Stimulated activated naive CD4-positive, alpha-beta T cell treated with Interleukin-2 at 50 U/mL for 16 hours (primary cell): ENCODE measurements around the gene CHD9.
"Not testable (repeated sequence)": the region's sequence is repeated elsewhere in the genome, so short reads cannot be mapped to it uniquely, and the experiment has no call there.

Experiments
- DNase-seq: peaks from one replicate; lab custom pipeline; 2025; lab: John Stamatoyannopoulos, UW

Gene CHD9

DNA sequence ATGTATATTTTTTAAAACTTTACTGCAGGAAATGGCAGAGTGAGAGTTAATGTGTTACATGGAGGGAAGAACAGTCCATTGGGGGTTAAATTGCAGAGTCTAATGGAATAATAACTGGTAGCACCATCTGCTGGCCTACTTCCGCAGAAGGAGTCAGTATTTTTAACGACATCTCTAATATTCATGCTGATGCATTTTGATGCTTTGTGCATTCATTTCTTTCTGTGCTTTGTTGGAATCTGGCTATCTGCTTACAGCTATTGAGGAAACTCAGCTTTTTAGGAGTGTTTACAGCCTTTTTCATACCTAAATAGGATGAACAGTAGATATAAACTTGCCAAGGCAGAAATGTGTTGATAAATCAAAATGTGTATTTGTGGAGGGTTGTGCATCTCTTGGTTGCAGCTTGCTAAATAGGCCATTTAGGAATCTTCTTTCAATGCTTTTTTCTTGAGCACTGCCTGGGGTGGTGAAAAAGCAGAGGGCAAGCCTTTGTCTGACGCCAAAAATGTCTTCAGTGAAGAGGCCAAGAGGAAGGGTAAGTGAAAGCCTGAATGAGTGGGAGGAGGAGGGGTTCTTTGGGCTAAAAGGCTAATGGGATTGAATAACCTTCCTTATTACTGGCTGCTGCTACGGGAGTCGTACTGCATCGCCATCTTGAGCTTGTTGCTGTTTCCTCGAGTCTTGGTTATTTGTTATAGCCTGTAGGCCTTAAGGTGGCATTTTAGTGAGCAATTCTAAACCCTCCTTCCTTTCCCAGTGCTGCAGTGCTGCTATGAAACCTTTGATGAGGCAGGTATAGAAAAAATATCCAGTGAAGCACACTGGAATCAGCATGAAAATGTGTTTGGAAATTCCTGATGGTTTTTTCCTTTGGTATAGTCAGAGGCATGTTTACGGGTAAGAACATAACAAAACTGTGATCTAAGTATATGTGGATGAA lies 153.3 kb downstream of the CHD9 start:
- no peak for DNase-seq

DNA sequence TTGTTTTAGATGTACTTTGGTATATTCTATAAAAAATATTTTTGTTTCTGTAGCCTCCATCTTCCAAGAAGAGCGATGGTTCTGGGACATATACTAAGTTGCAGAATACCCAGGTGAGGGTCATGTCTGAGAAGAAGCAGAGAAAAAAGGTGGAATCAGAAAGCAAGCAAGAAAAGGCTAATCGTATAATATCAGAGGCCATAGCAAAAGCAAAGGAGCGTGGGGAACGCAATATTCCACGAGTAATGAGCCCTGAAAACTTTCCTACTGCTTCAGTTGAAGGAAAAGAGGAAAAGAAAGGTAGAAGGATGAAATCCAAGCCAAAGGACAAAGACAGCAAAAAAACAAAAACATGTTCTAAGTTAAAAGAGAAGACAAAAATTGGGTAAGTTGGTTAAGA lies 154.6 kb downstream of the CHD9 start:
- DNase-seq = no peak

GRCh38 chr16:53209877-53210276 lies 155.1 kb downstream of the CHD9 start:
- no peak for DNase-seq

GRCh38 chr16:53211253-53211652 lies 156.5 kb downstream of the CHD9 start:
- no peak for DNase-seq

GRCh38 chr16:53212893-53213223 lies 158.1 kb downstream of the CHD9 start:
- DNase-seq = no peak

GRCh38 chr16:53213542-53213941 lies 158.8 kb downstream of the CHD9 start:
- no peak for DNase-seq

DNA sequence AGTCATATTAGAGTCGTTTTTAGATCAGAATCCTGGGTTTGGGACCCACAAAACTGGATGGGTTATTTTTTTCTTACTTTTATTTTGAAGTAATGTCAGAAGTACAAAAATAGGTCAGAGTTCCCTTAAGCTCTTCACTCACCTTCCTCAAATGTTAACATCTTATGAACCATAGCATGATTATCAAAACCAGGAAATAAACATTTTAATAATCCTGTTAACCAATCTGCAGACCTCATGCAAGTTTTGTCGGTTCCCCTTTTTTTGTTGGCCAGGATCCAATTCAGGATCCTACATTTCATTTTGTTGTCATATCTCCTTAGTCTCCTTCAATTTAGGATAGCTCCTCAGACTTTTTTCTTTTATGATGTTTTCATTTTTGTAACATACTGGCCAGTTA lies 162.0 kb downstream of the CHD9 start:
- no peak for DNase-seq

GRCh38 chr16:53219371-53219770 lies 164.6 kb downstream of the CHD9 start:
- no peak for DNase-seq

GRCh38 chr16:53219795-53220454 lies 165.1 kb downstream of the CHD9 start:
- DNase-seq = no peak

DNA sequence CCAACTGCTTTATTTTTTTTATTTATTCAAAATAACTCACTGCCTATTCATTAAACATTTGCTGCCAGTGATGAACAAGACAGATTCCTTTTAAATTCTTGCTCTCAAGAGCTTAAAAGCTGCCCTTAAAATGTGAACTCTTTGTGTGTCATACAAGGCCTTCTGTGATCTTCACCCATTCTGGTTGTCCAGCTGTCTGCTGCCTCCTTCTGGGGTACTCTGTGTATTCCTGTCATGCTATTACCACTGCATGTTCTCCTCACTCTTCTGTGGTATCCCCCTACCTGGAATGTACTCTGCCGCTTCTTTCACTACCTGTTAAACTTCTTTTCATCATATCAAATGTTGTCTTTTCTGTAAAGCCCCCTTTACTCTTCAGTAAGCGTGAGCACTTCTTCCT lies 165.8 kb downstream of the CHD9 start:
- DNase-seq = no peak

DNA sequence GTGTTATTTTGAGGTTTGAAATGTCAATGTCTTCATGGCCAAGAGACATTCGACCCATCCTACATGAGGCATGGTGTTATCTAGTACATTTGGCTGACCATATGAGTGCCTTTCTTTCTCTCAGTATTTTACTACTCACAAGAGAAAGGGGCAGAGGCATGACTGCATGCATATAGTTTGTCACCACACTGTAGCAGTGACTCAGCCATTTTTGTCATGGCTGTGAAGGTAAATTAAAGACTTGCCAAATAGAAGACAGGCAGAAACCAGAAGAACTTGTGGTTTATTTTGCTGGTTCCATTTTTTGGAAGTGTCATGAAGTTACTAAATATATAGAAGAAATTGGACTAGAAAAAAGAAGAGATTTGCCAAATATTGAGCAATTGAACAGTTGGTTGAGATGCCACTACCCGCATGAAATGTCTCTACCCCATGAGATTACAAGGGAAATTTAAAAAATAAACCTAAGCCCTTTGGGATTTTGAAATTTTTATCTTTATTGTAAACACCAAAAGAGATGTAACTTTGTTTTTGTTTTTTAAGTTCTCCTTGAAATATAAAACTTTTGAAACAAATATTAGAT lies 170.3 kb downstream of the CHD9 start:
- DNase-seq = no peak

DNA sequence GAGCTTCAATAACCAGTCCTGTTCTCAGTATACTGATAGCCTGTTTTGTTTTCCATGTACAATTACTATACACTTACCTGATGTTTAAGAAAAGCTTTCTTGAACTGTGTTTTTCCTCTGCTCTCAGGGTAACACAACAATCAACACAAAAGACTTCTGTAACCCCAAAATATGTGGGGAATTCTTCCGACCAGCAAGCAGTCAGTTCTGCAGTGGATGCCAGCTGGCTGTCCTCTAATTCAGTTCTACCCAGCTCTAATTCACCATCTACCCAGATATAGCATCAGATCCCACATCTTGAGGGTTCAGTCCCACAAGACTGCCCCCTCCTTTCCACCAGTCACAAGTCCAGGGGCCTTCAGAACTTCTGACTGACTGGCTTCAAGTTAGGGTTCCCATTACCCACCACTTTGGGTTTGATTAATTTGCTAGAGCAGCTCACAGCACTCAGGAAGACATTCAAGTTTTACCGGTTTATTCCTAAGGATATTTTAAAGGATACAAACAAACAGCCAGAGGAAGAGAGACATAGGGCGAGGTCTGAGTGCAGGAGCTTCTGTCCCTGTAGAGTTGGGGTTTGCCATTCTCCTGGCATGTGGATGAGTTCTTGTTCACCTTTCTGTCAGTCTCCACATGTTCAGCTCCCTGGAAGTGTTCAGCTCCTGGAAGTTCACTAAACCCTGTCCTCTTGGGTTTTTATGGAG lies 178.2 kb downstream of the CHD9 start:
- no peak for DNase-seq

DNA sequence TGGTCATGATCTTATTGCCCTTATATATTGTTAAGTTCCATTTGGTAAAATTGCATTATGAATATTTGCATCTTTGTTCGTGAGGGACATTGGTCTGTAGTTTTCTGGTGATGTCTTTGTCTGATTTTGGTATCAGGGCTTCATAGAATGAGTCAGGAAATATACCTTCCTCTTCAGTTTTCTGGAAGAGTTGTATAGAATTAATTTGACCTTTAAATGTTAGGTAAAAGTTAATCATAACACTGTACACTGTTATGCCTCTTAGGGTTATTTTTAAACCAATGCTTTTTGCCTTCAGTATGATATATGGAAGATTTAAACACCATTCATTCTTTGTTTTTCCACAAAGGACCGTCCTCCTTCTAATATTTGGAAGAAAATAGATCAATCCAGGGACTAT lies 180.0 kb downstream of the CHD9 start:
- DNase-seq = no peak

- DNase-seq = no peak
Observed at GRCh38 chr16:53235851-53236250, 181.1 kb downstream of the CHD9 start.

- no peak for DNase-seq
Observed at GRCh38 chr16:53249331-53249730, 194.5 kb downstream of the CHD9 start.

GRCh38 chr16:53257001-53257400 lies 202.2 kb downstream of the CHD9 start:
- DNase-seq = no peak

GRCh38 chr16:53258809-53259208 lies 204.0 kb downstream of the CHD9 start:
- no peak for DNase-seq

DNA sequence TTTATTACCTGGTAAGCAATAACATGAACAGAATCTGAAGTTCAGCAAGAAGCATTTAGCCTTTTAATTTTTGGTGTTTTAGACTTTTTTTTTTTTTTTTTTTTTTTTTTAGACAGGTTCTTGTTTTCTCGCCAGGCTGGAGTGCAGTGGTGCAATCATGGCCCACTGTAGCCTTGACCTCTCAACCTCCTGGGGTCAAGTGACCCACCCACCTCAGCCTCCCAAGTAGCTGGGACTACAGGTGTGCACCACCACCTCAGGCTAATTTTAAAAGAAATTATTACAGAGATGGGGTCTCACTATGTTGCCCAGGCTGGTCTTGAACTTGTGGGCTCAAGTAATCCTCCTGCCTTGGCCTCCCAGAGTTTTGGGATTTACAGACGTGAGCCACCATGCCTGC lies 206.5 kb downstream of the CHD9 start:
- no peak for DNase-seq

DNA sequence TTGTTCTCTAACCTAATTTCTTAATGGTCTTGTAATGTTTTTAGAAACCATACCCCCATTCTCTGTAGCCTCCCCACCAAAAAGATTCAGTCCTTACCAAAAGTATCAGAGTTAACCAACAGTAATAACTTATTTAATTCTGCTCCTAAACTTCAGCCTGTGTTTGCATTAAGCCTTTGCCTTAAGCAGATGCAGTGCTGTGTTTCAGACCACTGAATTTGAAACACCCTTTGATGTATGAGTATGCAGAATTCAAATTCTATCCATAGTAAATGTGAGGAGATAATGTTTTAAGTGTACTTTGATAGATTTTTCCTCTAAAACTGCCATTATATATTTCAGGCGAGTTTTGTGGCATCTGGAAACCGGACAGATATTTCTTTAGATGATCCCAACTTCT lies 207.9 kb downstream of the CHD9 start:
- no peak for DNase-seq

DNA sequence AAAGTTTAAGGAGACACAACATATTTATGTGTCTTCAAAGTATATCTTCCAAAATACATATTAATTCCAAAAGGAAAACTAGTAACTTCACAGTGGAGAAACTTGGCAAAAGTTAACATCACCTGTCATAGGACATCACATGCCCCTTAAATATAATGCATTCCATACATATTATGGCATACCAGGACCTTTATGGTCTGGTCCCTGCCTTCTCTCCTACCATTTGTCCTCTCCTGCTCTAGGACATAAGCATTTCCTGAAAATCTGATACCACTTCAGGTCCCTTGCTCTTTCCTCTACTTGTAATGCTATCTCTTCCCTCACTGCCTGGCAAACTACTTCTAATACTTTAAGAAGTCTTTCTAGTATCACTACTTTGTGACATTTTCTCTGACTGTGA lies 211.4 kb downstream of the CHD9 start:
- DNase-seq = no peak

- DNase-seq = not testable (repeated sequence)
Observed at GRCh38 chr16:53278498-53278897, 223.7 kb downstream of the CHD9 start.

- DNase-seq = no peak
Observed at GRCh38 chr16:53281280-53281679, 226.5 kb downstream of the CHD9 start.

DNA sequence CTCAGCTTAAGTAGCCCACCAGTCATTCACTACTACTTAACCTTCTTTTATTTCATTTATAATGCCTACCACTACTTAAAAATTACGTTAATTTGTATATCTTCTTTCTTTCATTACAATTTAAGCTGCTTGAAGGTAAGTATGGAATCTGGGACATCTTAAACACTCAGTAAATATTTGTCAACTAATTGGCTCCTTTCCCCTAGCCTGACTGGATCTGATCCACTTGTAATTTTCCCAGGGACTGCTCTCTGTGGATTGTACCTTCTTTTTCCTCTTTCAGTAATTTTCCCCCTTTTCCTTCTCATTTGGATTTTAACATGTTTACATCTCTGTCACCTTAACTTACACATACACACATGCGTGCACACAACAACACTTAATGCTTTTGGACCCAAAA lies 227.1 kb downstream of the CHD9 start:
- DNase-seq = no peak
